Measurements from ENCODE around the gene REPIN1. TPM values are rescaled to one million over a fixed set of nuclear protein-coding genes. Genes with fewer than 3 reads are reported as not detected.

The REPIN1 gene
- total and polyA plus RNA-seq, 2 donors from 2014 or later: 53.7 to 95.8 TPM

DNA sequence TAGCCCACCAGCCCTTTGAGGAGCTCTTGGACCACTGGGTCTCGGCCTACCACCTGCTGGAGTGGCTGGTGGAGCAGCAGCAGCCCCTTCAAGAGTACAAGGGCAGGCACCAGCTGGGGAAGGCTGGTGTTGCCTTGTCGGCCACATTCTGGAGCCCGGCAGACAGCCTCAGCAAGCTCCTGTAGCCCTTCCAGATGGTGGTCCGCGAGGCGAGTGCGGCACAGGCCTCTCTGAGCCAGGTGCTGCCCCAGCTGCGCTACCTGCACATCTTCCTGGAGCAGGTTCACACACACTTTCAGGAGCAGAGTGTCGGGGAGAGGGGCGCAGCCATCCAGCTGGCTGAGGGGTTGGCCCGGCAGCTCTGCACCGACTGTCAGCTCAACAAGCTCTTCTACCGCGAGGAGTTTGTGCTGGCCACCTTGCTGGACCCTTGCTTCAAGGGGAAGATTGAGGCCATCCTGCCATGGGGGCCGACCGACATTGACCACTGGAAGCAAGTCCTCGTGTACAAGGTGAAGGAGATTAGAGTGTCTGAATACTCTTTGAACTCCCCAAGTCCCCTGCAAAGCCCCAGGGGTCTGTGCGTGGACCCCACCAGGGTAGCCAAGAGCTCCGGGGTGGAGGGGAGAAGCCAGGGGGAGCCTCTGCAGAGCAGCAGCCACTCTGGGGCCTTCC is 38.3 kb upstream of the REPIN1 start:
- intact Hi-C loops (cut with DNase I): no loop called here
- H3K9me3 ChIP-seq (ENCODE audit: control insufficient read depth in 2 of 3, insufficient read depth in 1 of 3, low read length in 3 of 3): no peaks in the 10 kb centered on the region
- no peak overlapping the region for H3K9ac ChIP-seq (ENCODE audit: low read length in 3 of 3)
- TF ChIP-seq, protein P1, sequence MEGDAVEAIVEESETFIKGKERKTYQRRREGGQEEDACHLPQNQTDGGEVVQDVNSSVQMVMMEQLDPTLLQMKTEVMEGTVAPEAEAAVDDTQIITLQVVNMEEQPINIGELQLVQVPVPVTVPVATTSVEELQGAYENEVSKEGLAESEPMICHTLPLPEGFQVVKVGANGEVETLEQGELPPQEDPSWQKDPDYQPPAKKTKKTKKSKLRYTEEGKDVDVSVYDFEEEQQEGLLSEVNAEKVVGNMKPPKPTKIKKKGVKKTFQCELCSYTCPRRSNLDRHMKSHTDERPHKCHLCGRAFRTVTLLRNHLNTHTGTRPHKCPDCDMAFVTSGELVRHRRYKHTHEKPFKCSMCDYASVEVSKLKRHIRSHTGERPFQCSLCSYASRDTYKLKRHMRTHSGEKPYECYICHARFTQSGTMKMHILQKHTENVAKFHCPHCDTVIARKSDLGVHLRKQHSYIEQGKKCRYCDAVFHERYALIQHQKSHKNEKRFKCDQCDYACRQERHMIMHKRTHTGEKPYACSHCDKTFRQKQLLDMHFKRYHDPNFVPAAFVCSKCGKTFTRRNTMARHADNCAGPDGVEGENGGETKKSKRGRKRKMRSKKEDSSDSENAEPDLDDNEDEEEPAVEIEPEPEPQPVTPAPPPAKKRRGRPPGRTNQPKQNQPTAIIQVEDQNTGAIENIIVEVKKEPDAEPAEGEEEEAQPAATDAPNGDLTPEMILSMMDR (IDR thresholded peaks at IDR 0.05; ENCODE audit: borderline replicate concordance, extremely low read depth, insufficient read depth): no peak
- no peak overlapping the region for H3K4me3 ChIP-seq (ENCODE audit: low read length in 3 of 3)
- peak in 1 of 5 donors; percentile 53 for DNase-seq
- no peak overlapping the region for H3K27ac ChIP-seq (ENCODE audit: low read depth in 2 of 2, low read length in 2 of 2)
- no peaks in the 10 kb centered on the region for H3K4me1 ChIP-seq (ENCODE audit: control insufficient read depth in 2 of 3, insufficient read depth in 2 of 3, low read depth in 1 of 3, low read length in 3 of 3)
- no peak for FAIRE-seq
- H3K36me3 ChIP-seq (ENCODE audit: control insufficient read depth in 2 of 3, insufficient read depth in 3 of 3, low read length in 3 of 3): peaks cover 0 to 15% (median 0%) of the 10 kb centered on the region in 3 donors
- no peaks in the 10 kb centered on the region for H3K27me3 ChIP-seq (ENCODE audit: control insufficient read depth, insufficient read depth, low read length)

DNA sequence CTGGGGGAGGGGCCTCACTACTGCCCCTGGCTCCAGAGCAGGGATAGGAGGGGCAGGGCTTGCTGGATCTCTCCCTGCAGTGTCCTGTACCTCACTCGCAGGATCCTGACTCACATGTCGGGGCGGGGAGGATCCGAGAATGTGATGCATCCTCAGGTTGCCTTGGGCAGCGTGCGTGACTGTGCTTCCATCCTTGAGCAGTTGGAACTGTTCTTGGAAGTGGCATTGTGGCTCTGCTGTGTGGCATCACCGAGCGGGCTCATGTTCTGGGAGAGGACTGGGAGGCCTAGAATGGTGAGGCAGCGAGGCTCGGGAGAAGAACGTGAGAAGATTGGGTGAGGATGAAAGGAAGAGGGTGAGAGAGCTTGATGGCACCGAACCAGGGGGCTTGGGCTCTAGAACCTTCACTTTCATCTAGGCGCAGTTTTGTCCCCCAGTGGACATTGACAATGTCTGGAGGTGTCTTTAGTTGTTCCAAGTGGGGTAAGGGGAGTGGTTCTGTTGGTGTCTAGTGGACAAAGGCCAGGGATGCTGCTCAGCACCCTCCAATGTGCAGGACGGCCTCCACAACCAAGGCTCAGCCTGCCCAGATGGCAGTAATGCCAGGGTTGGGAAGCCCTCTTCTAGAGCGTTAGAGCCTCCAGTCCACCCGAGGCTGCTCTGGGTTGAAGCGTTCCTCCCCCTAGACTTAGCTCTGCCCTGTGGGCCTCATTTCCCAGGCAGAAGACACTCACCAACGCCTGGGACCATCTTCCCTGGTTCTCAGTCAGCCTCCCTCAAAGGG is 35.6 kb upstream of the REPIN1 start:
- no peak overlapping the region for H3K4me3 ChIP-seq (ENCODE audit: low read length in 3 of 3)
- no peaks in the 10 kb centered on the region for H3K27me3 ChIP-seq (ENCODE audit: control insufficient read depth, insufficient read depth, low read length)
- peaks cover 0 to 7% (median 0%) of the 10 kb centered on the region in 3 donors for H3K4me1 ChIP-seq (ENCODE audit: control insufficient read depth in 2 of 3, insufficient read depth in 2 of 3, low read depth in 1 of 3, low read length in 3 of 3)
- no peak overlapping the region for H3K27ac ChIP-seq (ENCODE audit: low read depth in 2 of 2, low read length in 2 of 2)
- H3K9me3 ChIP-seq (ENCODE audit: control insufficient read depth in 2 of 3, insufficient read depth in 1 of 3, low read length in 3 of 3): no peaks in the 10 kb centered on the region
- DNase-seq: peak in 1 of 5 donors; percentile 51
- FAIRE-seq: no peak
- peaks cover 0 to 3% (median 0%) of the 10 kb centered on the region in 3 donors for H3K36me3 ChIP-seq (ENCODE audit: control insufficient read depth in 2 of 3, insufficient read depth in 3 of 3, low read length in 3 of 3)
- no peak overlapping the region for H3K9ac ChIP-seq (ENCODE audit: low read length in 3 of 3)
- TF ChIP-seq, protein P1 (IDR thresholded peaks at IDR 0.05; ENCODE audit: borderline replicate concordance, extremely low read depth, insufficient read depth): no peak
- intact Hi-C loops (cut with DNase I): no loop called here

DNA sequence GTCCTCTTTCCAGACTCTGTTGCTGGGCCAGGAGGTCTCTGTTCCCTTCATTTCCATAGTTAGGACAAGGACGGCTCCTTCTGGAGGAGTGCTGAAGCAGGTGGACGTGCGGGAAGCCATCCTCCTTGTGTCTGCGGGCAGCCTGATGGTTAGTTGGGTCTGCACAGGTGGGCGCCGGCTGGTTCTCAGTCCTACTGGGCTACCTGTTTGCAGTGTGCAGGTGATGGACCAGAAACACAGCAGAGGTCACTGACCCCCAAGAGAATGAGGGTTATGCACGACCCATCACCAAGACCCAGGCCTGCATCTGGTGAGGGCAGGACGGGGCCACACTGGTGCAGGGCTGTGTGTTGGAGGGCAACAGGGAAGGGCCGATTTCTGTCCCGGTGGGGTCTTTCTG is 35.0 kb upstream of the REPIN1 start:
- TF ChIP-seq, protein P1 (IDR thresholded peaks at IDR 0.05; ENCODE audit: borderline replicate concordance, extremely low read depth, insufficient read depth): no peak
- intact Hi-C loops (cut with DNase I): no loop called here
- FAIRE-seq (no peak), DNase-seq (peak in 1 of 5 donors; percentile 22)
- peaks cover 0 to 2% (median under 1%) of the 10 kb centered on the region in 3 donors for H3K36me3 ChIP-seq (ENCODE audit: control insufficient read depth in 2 of 3, insufficient read depth in 3 of 3, low read length in 3 of 3)
- H3K4me3 ChIP-seq (ENCODE audit: low read length in 3 of 3): no peak overlapping the region
- no peaks in the 10 kb centered on the region for H3K27me3 ChIP-seq (ENCODE audit: control insufficient read depth, insufficient read depth, low read length)
- no peak overlapping the region for H3K9ac ChIP-seq (ENCODE audit: low read length in 3 of 3)
- peaks cover 0 to 10% (median 0%) of the 10 kb centered on the region in 3 donors for H3K4me1 ChIP-seq (ENCODE audit: control insufficient read depth in 2 of 3, insufficient read depth in 2 of 3, low read depth in 1 of 3, low read length in 3 of 3)
- H3K27ac ChIP-seq (ENCODE audit: low read depth in 2 of 2, low read length in 2 of 2): no peak overlapping the region
- no peaks in the 10 kb centered on the region for H3K9me3 ChIP-seq (ENCODE audit: control insufficient read depth in 2 of 3, insufficient read depth in 1 of 3, low read length in 3 of 3)
